NCI-H1694 treated with DMSO at 0.1 percent for 48 hours (cell line): ENCODE results near the gene CENPO.

Source experiments
- DNase-seq: peaks from one replicate; lab custom pipeline; 2025; lab: John Stamatoyannopoulos, UW

The CENPO gene

GRCh38 chr2:24860631-24861030, 67.4 kb downstream of the CENPO start:
- no peak for DNase-seq

DNA sequence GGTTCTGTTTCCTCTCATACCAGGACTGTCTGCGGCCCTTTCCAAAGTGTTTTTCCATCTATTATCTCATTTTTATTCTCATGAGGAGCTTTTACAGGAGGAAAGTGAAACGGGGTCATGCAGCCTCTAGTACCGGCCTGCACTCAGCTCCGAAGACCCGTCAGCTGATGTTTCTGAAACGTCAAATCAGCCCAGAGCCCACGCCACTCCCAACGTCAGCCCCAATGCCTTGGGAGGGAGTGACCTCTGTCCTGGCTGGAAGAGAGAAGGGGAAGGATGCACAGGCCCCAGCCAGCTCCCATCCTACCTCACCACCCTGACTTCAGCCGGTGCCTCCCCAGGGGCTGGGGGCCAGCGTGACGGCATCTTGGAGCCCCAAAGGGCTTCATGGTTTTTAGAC, 68.3 kb downstream of the CENPO start:
- no peak for DNase-seq

DNA sequence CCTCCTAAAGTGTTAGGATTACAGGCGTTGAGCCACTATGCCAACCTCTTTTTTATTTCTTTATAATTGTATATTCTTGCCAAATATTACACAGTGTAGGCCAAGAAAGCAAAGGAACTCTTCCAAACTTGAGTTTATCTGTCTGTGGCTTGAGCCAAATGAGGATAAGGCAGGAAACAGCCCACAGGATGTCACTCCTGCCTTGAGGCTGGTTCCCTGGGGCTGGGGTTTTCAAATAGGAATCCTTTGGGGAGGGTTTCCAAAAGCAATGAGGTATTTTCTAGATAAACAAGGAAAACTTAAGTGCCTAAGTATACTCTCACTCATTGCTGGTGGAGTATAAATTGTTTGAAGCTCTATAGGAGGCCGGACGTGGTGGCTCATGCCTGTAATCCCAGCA, 70.4 kb downstream of the CENPO start:
- no peak for DNase-seq

DNA sequence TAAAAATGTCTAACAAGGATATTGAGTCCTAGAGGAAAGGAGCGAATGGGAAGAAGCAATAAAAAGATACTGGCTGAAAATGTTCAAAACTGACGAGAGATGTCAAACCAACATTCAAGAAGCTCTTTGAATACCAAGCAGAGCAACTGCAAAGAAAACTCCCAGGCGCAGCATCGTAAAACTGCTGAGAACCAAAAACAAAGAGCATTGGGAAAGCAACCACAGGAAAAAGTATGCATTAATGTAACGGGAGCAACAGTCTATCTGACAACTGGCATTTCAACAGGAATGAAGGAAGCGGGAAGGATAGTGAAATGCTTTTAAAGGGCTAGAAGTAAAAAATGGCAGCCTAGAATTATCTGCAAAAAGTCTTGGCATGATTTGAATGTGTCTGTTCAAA, 73.7 kb downstream of the CENPO start:
- no peak for DNase-seq

DNA sequence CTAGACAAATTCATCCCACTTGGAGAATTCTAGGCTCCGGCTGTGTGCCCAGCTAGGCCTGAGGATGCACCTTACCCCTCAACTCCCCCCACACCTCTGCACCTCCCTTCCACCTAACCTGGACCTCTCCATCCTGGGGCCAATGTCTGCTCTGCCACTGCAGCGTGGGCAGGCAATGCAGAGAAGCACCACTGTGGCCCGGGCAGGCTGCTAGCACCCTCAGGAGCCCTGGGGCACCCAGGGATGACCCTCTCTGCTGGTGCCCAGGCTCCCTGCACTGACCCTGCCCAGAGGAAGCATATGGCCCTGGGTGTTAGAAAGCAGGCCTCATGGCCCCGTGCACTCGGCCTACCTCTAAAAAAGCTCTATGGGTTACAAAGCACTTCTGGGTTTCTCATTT, 77.2 kb downstream of the CENPO start:
- DNase-seq, result no peak

GRCh38 chr2:24870891-24871705, 77.9 kb downstream of the CENPO start:
- DNase-seq, result no peak

DNA sequence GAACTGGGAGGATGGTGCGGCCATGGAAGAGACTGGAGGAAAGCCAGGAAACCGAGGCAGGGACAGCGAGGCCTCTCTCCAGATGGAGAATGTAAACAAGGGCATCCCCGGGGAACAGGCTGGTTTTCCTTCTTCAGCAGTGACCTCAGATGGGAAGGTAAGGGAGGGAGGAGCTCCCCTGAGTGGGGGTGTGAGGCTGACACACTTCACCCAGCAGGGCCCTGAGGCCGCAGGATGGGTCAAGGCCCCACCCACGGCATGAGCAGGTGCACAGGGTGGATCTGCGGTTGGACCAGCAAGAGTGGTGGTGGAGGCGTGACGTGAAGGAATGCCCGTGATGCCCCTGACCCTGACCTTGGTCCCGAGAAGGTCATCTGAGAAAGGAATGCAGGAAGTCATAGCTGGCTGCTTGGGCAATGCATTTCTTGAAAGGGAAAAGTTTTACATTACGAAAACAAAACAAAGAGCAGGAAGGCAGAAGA, 78.7 kb downstream of the CENPO start:
- no peak for DNase-seq
